Suprapubic skin (tissue), 4 donors: Measurements from ENCODE around the gene WDFY4.

ENCODE experiments used
- CTCF ChIP-seq, 2 donors: fragments of 200-600 bp in 1 of 2; fragments of 450-650 bp in 1 of 2; sonication (generic) in 1 of 2; IDR thresholded peaks; one replicate each; pipeline ENCODE4 v1.5.1; 2016 to 2019; ENCODE audit warnings: antibody characterized with exemption in 2 of 2, mild to moderate bottlenecking in 1 of 2, moderate library complexity in 1 of 2
- EP300 ChIP-seq: sonication (generic); formaldehyde crosslinking; IDR thresholded peaks from one replicate; pipeline ENCODE4 v1.6.1; 2017; ENCODE audit warnings: antibody characterized with exemption
- POLR2A ChIP-seq, 2 donors: fragments of 450-650 bp; IDR thresholded peaks; one replicate each; pipeline ENCODE4 v1.6.1; 2017; ENCODE audit warnings: antibody characterized with exemption in 2 of 2, mild to moderate bottlenecking in 2 of 2, moderate library complexity in 2 of 2
- POLR2AphosphoS5 ChIP-seq, 3 donors: sonication (generic); formaldehyde crosslinking; IDR thresholded peaks; one replicate each; pipeline ENCODE4 v1.6.1; 2017; ENCODE audit warnings: antibody characterized with exemption in 3 of 3

- TF ChIP-seq POLR2AphosphoS5 (IDR thresholded peaks at IDR 0.05) (no peak), EP300 (no peak), CTCF (IDR thresholded peaks at IDR 0.05) (no peak), POLR2A (IDR thresholded peaks at IDR 0.05) (no peak)
Observed at GRCh38 chr10:48899781-48900180, 215.1 kb downstream of the WDFY4 start.
